Endothelial cell of umbilical vein (primary cell): Measurements from ENCODE around the gene TNPO2.

ENCODE experiments used
- CTCF ChIP-seq, 2 donors: IDR thresholded peaks; 1 replicate in 1 of 2; 2 replicates in 1 of 2; pipeline ENCODE4 v1.5.1; 2011; ENCODE audit warnings: low read length in 2 of 2, mild to moderate bottlenecking in 2 of 2, moderate library complexity in 2 of 2, control low read depth in 1 of 2, inconsistent platforms in 1 of 2, low read depth in 1 of 2; ENCODE audit not compliant: insufficient read depth in 1 of 2; ENCODE audit errors: extremely low read depth in 1 of 2
- EZH2 ChIP-seq: IDR thresholded peaks from 2 replicates; pipeline ENCODE4 v1.6.1; 2012; ENCODE audit warnings: borderline replicate concordance, low read depth, mild to moderate bottlenecking, moderate library complexity, low read length, inconsistent platforms; ENCODE audit not compliant: severe bottlenecking
- FOS ChIP-seq: IDR thresholded peaks from 2 replicates; pipeline ENCODE4 v1.6.1; 2011; ENCODE audit warnings: mild to moderate bottlenecking, low read length, moderate library complexity, borderline replicate concordance; ENCODE audit not compliant: insufficient read depth
- GATA2 ChIP-seq: IDR thresholded peaks from 2 replicates; pipeline ENCODE4 v1.7.0; 2011; ENCODE audit warnings: low read depth, mild to moderate bottlenecking, moderate library complexity, mixed read lengths, low read length; ENCODE audit not compliant: insufficient read length, insufficient read depth
- JUN ChIP-seq: IDR thresholded peaks from 2 replicates; pipeline ENCODE4 v1.6.1; 2011; ENCODE audit warnings: borderline replicate concordance, low read depth; ENCODE audit not compliant: insufficient read length, insufficient read depth
- MYC ChIP-seq: IDR thresholded peaks from one replicate; pipeline ENCODE4 v1.6.1; 2011; ENCODE audit warnings: mild to moderate bottlenecking, low read depth, low read length
- POLR2A ChIP-seq: IDR thresholded peaks from 2 replicates; pipeline ENCODE4 v1.6.1; 2012; ENCODE audit warnings: low read depth, mild to moderate bottlenecking, control low read depth, low read length
- POLR2AphosphoS5 ChIP-seq: IDR thresholded peaks from 2 replicates; pipeline ENCODE4 v1.6.1; 2012; ENCODE audit warnings: low read depth, mild to moderate bottlenecking, control low read depth, low read length, moderate library complexity; ENCODE audit not compliant: insufficient read depth
- TF ChIP-seq, protein P1 (sequence below): IDR thresholded peaks from 2 replicates; pipeline ENCODE4 v1.6.1; 2011; ENCODE audit not compliant: insufficient read depth, insufficient read length

GRCh38 chr19:12736995-12737834, 13.5 kb upstream of the TNPO2 start, which contains the start of gene GET3:
- TF ChIP-seq CTCF (IDR thresholded peaks at IDR 0.05; ENCODE audit: extremely low read depth in 1 of 2, insufficient read depth in 1 of 2, low read depth in 1 of 2, low read length in 2 of 2) (no peak), EZH2 (no peak), POLR2AphosphoS5 (peak; percentile 77), FOS (no peak), POLR2A (peak; percentile 89), MYC (no peak), GATA2 (no peak), JUN (no peak)
- TF ChIP-seq, protein P1, sequence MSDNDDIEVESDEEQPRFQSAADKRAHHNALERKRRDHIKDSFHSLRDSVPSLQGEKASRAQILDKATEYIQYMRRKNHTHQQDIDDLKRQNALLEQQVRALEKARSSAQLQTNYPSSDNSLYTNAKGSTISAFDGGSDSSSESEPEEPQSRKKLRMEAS: peak; percentile 90
